Astrocyte of the spinal cord (primary cell): ENCODE measurements around the gene NEK2.

ENCODE experiments used
- DNase-seq: peaks from one replicate; pipeline ENCODE4 v3.0.0; 2011; ENCODE audit warnings: low read depth, low spot score
- H3K4me3 ChIP-seq: 2 replicates; pipeline ENCODE4 v1.5.1; 2011; ENCODE audit warnings: low read depth, mild to moderate bottlenecking, low read length, moderate library complexity
- in situ Hi-C: cut with HindIII; loops from 2 replicates; pipeline ENCODE4 v1.10.0; 2017; ENCODE audit warnings: low sequenced_read_pairs
- TF ChIP-seq, protein P1 (sequence below): IDR thresholded peaks from 2 replicates; pipeline ENCODE4 v1.5.1; 2012; ENCODE audit warnings: low read depth, mild to moderate bottlenecking, low read length, inconsistent platforms

NEK2 gene

DNA sequence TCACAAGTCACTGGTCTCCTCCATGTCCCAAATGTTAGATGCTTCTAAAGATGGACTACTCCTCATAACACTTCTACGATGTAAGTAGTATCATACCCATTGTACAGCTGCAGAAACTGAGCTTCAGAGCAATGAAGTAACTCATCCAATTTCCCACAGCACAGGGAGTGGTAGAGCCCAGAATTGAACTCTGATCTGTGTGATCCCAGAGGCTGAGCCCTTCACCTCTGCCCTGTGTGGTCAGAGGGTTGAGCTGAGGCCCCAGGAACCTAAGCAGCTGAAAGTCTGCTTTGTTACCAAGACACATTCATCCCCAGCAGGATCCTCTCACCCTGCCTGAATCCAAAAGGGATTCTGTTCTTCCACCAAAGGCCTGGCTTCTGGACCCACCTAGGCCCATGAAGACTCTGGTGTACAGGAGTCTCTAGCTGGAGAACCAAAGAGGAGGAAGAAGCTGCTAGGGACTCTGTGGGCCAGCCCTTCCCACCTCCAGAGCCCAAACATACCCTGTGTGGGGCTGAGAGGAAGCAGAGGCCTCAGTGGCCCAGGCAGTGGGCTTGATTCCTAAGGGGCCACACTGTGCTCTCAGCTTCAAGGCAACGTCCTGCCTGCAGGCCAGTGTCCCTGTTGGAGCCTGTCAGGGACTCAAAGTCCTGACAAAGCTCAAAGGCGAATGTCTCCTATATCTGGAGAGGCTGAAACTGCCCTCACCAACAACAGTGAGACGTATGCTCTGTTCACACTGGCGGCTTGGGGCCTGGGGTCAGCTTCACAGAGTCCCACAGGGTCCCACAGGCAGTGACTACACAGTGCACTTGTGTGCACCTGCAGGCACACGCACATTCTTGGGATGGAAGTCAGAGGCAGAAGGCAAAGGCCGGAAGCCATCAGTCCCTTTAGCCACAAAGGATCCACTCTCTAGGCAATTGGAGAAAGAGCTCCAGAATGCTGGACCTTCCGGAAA is 56.1 kb downstream of the NEK2 start:
- H3K4me3 ChIP-seq = no peak overlapping the region
- TF ChIP-seq, protein P1, sequence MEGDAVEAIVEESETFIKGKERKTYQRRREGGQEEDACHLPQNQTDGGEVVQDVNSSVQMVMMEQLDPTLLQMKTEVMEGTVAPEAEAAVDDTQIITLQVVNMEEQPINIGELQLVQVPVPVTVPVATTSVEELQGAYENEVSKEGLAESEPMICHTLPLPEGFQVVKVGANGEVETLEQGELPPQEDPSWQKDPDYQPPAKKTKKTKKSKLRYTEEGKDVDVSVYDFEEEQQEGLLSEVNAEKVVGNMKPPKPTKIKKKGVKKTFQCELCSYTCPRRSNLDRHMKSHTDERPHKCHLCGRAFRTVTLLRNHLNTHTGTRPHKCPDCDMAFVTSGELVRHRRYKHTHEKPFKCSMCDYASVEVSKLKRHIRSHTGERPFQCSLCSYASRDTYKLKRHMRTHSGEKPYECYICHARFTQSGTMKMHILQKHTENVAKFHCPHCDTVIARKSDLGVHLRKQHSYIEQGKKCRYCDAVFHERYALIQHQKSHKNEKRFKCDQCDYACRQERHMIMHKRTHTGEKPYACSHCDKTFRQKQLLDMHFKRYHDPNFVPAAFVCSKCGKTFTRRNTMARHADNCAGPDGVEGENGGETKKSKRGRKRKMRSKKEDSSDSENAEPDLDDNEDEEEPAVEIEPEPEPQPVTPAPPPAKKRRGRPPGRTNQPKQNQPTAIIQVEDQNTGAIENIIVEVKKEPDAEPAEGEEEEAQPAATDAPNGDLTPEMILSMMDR = no peak
- in situ Hi-C loops = no loop called here
- no peak for DNase-seq

DNA sequence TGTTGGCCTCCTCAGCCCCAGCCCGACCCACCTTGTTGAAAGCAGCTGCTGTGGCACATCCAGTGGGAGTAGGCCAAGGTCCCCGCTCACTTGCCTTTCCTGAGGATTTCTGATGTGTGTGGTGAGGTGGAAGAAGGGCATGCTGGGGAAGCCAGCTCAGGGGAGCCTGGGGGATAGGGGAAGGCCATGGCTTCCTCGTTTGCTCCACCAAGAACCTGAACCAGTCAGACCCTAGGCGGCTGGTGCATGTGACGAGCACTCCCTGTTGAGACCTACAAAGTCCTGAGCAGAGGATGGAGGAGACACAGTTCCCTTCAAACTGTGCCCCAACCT is 58.5 kb downstream of the NEK2 start:
- no peak for DNase-seq
- in situ Hi-C loops = no loop called here
- H3K4me3 ChIP-seq = no peak overlapping the region
- TF ChIP-seq, protein P1 = no peak

DNA sequence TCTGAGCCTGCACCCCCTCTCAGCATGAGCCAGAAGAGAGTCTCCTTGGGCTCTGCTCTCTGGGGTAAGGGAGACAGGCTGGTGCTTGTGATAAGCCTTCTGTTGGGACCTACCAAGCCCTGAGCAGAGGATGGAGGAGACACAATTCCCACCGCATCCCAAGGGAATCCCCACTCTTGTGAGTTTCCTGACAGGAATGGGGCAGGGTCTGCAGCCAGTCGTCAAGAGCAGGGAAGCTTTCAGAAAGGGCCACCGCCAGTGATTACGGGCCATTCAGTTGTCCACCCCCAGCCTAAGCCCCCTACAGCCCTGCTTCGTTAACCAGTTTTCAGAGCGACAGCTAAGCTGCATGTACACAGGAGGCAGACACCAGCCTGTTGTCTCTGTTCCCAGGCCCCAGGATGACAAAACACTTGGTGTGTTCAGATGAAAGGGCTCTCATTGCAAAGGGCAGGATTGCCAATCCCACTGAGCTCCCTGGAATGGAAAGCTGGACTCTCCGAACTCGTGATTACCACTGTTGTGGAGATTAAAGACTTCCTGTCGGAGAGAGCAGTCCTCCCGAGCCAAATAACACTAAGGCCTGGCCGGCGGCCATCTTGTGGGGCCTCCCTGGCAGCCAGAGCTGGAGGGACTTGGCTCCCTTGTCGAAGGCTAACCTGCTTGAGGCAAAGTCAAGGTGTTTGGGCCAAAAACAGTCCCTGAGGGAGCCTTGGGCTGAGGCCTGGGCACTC is 59.0 kb downstream of the NEK2 start:
- no peak overlapping the region for H3K4me3 ChIP-seq
- no peak for DNase-seq
- in situ Hi-C loops = no loop called here
- TF ChIP-seq, protein P1 = no peak

DNA sequence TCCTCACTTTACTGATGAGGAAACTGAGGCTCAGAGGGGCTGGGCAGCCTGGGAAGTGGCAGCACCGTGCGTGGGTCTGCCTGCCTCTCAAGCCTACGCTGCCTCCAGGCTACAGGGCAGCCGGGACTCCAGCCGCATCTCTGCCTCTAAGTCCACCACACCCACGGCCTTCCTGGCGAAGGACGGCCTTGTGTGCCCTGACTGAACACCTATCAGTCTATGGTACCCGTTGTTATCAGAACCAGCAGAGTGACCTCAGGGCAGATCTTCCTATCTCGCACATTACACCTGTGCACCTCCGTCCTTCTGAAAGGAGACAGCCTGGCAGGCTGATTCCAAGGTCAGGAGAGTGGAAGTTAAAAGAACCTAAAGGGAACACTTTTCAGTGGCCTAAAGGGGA is 60.8 kb downstream of the NEK2 start:
- TF ChIP-seq, protein P1 = no peak
- in situ Hi-C loops = no loop called here
- H3K4me3 ChIP-seq = no peak overlapping the region
- DNase-seq = no peak

DNA sequence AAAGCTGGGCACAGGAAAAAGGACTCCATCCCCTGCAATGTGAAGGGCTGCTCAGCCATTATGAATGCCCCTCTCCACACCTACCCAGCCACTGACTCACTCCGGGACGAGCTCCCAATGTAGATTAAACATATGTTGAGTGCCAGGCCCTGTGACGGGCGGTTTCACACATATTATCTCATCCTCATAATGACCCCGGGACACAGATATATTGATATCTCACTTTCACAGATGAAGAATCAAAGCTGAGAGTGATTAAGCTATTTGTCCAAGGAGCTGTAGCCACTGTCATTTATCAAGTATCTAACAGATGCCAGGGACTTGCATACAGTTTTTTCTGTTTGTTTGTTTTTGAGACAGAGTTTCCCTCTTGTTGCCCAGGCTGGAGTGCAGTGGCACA is 61.5 kb downstream of the NEK2 start:
- DNase-seq = no peak
- in situ Hi-C loops = no loop called here
- TF ChIP-seq, protein P1 = no peak
- no peak overlapping the region for H3K4me3 ChIP-seq

DNA sequence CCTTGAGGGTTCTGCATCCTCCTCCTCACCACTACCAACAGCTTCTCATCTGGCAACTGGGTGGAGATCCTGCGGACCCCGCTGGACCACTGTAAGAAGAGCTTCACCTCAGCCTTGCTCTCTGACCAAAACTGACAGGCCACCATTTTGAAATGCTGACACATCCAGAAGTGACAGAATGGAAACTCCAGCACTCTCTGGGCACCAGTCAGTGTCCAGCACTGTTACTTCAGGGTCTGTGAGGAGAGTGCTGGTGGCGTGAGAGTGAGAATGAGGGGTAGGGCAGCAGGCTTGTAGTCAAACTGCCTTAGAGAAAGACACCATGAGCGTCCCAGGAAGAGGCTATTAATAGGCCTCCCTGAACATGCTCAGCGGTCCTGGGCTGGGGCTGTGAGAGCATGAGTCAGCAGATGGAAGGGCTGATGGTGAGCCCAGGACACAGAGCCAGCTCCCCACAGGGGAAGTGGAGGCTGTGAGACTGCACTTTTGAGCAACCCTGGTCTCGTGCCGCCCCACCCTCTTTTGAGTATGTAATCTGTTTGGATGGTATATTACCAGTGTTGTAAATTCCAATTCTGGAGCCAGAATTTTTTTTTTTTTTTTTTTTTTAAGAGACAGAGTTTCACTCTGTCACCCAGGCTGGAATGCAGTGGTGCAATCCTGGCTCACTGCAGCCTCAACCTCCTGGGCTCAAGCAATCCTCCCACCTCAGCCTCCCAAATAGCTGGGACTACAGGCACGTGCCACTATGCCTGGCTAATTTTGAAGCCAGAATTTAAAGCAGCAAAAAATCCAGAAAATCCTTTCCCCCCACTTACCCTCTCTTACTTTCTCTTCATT is 62.1 kb downstream of the NEK2 start:
- H3K4me3 ChIP-seq = no peak overlapping the region
- TF ChIP-seq, protein P1 = no peak
- DNase-seq = peak; percentile 85
- in situ Hi-C loops = no loop called here
